Measurements from ENCODE around the gene SRD5A3. TPM values are rescaled to one million over a fixed set of nuclear protein-coding genes. Genes with fewer than 3 reads are reported as not detected.

SRD5A3 gene
- total RNA-seq: 15.0 and 17.4 TPM in 2 replicates

DNA sequence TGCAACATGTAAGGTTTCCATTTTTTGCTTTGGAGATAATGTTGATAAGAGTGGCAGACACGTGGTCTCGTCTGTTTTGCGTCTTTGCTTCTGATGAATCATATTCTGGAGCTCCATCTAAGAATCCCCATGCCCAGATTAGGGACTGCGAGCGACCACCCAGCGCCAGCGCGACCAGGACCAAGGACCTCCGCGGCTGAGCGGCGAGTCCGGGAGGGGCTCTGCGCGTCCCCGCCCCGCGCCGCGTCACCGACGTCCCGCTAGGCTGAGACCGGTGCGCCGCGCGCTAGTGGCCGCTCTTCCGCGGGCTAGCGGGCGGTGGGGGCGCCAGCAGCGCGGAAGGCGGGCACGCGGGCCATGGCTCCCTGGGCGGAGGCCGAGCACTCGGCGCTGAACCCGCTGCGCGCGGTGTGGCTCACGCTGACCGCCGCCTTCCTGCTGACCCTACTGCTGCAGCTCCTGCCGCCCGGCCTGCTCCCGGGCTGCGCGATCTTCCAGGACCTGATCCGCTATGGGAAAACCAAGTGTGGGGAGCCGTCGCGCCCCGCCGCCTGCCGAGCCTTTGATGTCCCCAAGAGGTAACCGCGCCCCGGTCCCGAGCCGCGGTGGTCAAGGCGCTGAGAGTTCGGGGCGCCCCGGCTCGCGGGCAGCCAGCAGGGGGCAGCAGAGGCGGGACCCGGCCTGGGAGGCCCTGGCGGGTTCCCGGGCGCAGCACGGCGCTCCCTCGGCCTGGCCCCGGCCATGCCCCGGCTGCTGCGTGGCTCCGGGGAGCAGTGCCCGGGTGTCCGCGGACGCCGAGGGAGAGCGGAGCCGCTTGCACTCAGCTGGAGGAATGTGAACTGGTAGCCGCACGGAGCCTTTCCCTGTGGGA, at the start of gene SRD5A3:
SRD5A3 (plus strand) TSS at position 263 of the 871 bp plus-strand sequence; CDS start at position 358, 95 bp downstream.

DNA sequence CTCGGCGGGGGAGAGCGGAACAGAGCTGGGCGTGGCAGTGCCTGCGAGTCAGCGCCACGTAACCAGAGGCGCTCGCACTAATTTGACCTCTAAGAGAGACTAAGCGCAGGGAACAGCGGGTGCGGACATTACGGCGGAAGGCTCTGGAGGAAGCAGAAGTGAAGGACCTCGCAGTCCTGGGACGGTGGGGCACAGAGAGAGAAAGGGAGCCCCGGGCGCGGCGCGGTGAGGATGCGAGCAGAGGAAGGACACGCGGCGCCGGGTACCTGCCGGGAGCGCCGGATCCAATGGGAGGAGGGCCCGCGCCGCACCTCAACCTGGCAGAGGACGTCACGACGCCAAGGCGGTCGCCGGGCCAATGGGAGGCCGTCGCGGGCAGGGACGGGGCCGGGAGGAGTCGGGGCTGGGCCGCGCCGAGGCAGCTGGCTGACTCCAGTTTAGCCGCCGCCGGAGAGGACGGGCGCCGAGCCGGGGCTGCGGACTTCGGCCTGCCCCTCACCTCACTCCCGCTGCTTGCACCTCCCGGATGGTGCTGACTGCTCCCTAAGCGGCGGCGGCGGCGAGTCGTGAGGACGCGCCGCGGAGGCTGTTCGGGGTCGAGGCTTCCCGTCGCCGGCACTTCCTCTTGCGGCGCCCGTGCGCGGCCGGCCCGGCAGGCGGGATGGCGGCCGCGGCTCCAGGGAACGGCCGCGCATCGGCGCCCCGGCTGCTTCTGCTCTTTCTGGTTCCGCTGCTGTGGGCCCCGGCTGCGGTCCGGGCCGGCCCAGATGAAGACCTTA, 49.7 kb downstream of the SRD5A3 start, which contains the start of gene TMEM165:
TMEM165 (plus strand) TSS at position 429 of the 779 bp plus-strand sequence; CDS start at position 662, 233 bp downstream.

Other genes with a start within 250 kb of the SRD5A3 start
- gene KDR, start 220.6 kb upstream of the SRD5A3 start, total RNA-seq: 5.3 and 6.9 TPM in 2 replicates
- gene TMEM165, start 49.7 kb downstream of the SRD5A3 start, total RNA-seq: 150 and 175 TPM in 2 replicates
- 9.0 and 11.7 TPM in 2 replicates for gene CLOCK, start 200.7 kb downstream of the SRD5A3 start, total RNA-seq
- gene PDCL2, start 246.0 kb downstream of the SRD5A3 start, total RNA-seq: not detected in 2 replicates